Osteoblast (primary cell): ENCODE results near the gene SCYGR4. TPM values are rescaled to one million over a fixed set of nuclear protein-coding genes. Genes with fewer than 3 reads are reported as not detected.

Experiments used
- DNase-seq: peaks from one replicate; pipeline ENCODE4 v3.0.0; 2011; ENCODE audit warnings: low spot score, mixed read lengths; ENCODE audit not compliant: insufficient read length; ENCODE audit errors: missing footprints
- H2AFZ ChIP-seq: 2 replicates; pipeline ENCODE4 v1.6.0; 2011; ENCODE audit warnings: mild to moderate bottlenecking, low read length
- H3K27ac ChIP-seq: 2 replicates; pipeline ENCODE4 v1.5.1; 2011; ENCODE audit warnings: mild to moderate bottlenecking, low read depth, low read length, moderate library complexity
- H3K27me3 ChIP-seq: 2 replicates; pipeline ENCODE4 v1.6.0; 2012; ENCODE audit warnings: mild to moderate bottlenecking, control low read depth, inconsistent platforms, low read length, moderate library complexity; ENCODE audit not compliant: insufficient read depth
- H3K36me3 ChIP-seq: 2 replicates; pipeline ENCODE4 v1.5.1; 2011; ENCODE audit warnings: mild to moderate bottlenecking, low read length, control low read depth, moderate library complexity; ENCODE audit not compliant: insufficient read depth
- H3K4me1 ChIP-seq: 2 replicates; pipeline ENCODE4 v1.5.1; 2011; ENCODE audit warnings: mild to moderate bottlenecking, low read length, control low read depth, moderate library complexity; ENCODE audit not compliant: insufficient read depth
- H3K4me2 ChIP-seq: 2 replicates; pipeline ENCODE4 v1.6.0; 2011; ENCODE audit warnings: mild to moderate bottlenecking, low read length; ENCODE audit not compliant: insufficient read depth
- H3K4me3 ChIP-seq: fragments of 200-600 bp; sonication (generic); 3 replicates; pipeline ENCODE4 v1.5.1; 2012; ENCODE audit warnings: mild to moderate bottlenecking, low read length, inconsistent platforms; ENCODE audit not compliant: insufficient read depth
- H3K79me2 ChIP-seq: 2 replicates; pipeline ENCODE4 v1.6.0; 2012; ENCODE audit warnings: mild to moderate bottlenecking, low read length, control low read depth, inconsistent platforms; ENCODE audit not compliant: insufficient read depth
- H3K9me3 ChIP-seq: 2 replicates; pipeline ENCODE4 v1.5.1; 2011; ENCODE audit warnings: low read depth, low read length, control low read depth
- H4K20me1 ChIP-seq: 2 replicates; pipeline ENCODE4 v1.6.0; 2012; ENCODE audit warnings: mild to moderate bottlenecking, low read length, control low read depth; ENCODE audit not compliant: insufficient read depth
- CTCF ChIP-seq: IDR thresholded peaks from 2 replicates; pipeline ENCODE4 v1.5.1; 2011; ENCODE audit warnings: mild to moderate bottlenecking, low read depth, low read length, moderate library complexity; ENCODE audit errors: extremely low read depth
- total RNA-seq: library from RNA; depleted of rRNA; stranded (reverse); fragments of >200 nt; gene quantifications from 2 replicates; pipeline ENCODE4 v1.2.3, GENCODE V29; 2012

SCYGR4 gene
- total RNA-seq, 1 donor = not detected

DNA sequence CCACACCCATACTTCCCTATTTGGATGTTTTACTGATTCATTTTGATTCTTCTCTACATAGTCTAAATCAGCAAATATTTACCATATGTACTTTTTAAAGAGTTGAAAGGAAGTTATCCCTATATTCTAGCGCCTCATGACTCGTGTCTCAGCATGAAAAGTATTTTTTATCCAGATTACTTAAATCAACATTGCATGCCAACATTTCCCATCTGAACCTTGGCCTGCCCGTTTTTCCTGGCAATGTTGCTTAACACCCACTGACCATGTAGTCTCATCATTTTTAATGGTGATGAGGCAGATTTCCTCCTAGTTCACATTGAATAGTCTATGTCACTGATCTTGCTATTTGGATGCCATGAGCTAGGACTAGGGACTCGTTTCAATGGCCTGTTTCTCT is 36.1 kb downstream of the SCYGR4 start:
- H3K27me3 ChIP-seq = no peaks in the 10 kb centered on the region
- H3K79me2 ChIP-seq = no peaks in the 10 kb centered on the region
- no peaks in the 10 kb centered on the region for H3K36me3 ChIP-seq
- peak overlapping the region; percentile 73 for H3K27ac ChIP-seq
- H4K20me1 ChIP-seq = no peaks in the 10 kb centered on the region
- H3K4me2 ChIP-seq = peak overlapping the region; percentile 17
- no peak overlapping the region for H3K4me3 ChIP-seq
- peaks cover 41% of the 10 kb centered on the region for H3K4me1 ChIP-seq
- peak overlapping the region; percentile 9 for H2AFZ ChIP-seq
- no peak for TF ChIP-seq CTCF
- DNase-seq = peak; percentile 50
- H3K9me3 ChIP-seq = no peaks in the 10 kb centered on the region

GRCh38 chr2:227654426-227654825 is 37.1 kb downstream of the SCYGR4 start:
- Histone ChIP-seq H2AFZ (no peak overlapping the region), H4K20me1 (no peaks in the 10 kb centered on the region), H3K79me2 (no peaks in the 10 kb centered on the region), H3K4me2 (no peak overlapping the region), H3K4me1 (peaks cover 41% of the 10 kb centered on the region), H3K27ac (peak overlapping the region; percentile 73), H3K27me3 (no peaks in the 10 kb centered on the region), H3K36me3 (no peaks in the 10 kb centered on the region), H3K4me3 (no peak overlapping the region), H3K9me3 (no peaks in the 10 kb centered on the region)
- no peak for DNase-seq
- TF ChIP-seq CTCF = no peak

GRCh38 chr2:227655454-227655853 is 38.2 kb downstream of the SCYGR4 start:
- Histone ChIP-seq H3K36me3 (no peaks in the 10 kb centered on the region), H3K4me2 (no peak overlapping the region), H2AFZ (no peak overlapping the region), H3K4me1 (peaks cover 41% of the 10 kb centered on the region), H3K9me3 (no peaks in the 10 kb centered on the region), H3K79me2 (no peaks in the 10 kb centered on the region), H3K27me3 (no peaks in the 10 kb centered on the region), H3K27ac (peak overlapping the region; percentile 73), H3K4me3 (no peak overlapping the region), H4K20me1 (no peaks in the 10 kb centered on the region)
- peak; percentile 95 for DNase-seq
- no peak for TF ChIP-seq CTCF

- Histone ChIP-seq H3K36me3 (no peaks in the 10 kb centered on the region), H2AFZ (no peak overlapping the region), H3K4me1 (peaks cover 41% of the 10 kb centered on the region), H3K27ac (peak overlapping the region; percentile 88), H3K4me2 (peak overlapping the region; percentile 72), H3K27me3 (no peaks in the 10 kb centered on the region), H3K4me3 (no peak overlapping the region), H3K79me2 (no peaks in the 10 kb centered on the region), H3K9me3 (no peaks in the 10 kb centered on the region), H4K20me1 (no peaks in the 10 kb centered on the region)
- no peak for TF ChIP-seq CTCF
- DNase-seq = peak; percentile 47
Measured at GRCh38 chr2:227657199-227657845, 40.0 kb downstream of the SCYGR4 start.
